ENCODE results near the gene CAB39L.

- no peak for TF ChIP-seq CTCF (IDR thresholded peaks at IDR 0.05)
- no peak for TF ChIP-seq POLR2A (IDR thresholded peaks at IDR 0.05)
Measured at GRCh38 chr13:49336655-49337054, 107.2 kb downstream of the CAB39L start.
